Measurements from ENCODE around the gene GPBP1L1. TPM values are rescaled to one million over a fixed set of nuclear protein-coding genes. Genes with fewer than 3 reads are reported as not detected.
"Not testable (repeated sequence)": the region's sequence is repeated elsewhere in the genome, so short reads cannot be mapped to it uniquely, and the experiment has no call there.

The GPBP1L1 gene
- total and polyA plus RNA-seq, 8 donors = 21.9 to 84.3 (median 53.7) TPM

- H3K36me3 ChIP-seq = peaks cover 0 to 12% (median 3%) of the 10 kb centered on the region in 3 donors
- TF ChIP-seq, protein P1, sequence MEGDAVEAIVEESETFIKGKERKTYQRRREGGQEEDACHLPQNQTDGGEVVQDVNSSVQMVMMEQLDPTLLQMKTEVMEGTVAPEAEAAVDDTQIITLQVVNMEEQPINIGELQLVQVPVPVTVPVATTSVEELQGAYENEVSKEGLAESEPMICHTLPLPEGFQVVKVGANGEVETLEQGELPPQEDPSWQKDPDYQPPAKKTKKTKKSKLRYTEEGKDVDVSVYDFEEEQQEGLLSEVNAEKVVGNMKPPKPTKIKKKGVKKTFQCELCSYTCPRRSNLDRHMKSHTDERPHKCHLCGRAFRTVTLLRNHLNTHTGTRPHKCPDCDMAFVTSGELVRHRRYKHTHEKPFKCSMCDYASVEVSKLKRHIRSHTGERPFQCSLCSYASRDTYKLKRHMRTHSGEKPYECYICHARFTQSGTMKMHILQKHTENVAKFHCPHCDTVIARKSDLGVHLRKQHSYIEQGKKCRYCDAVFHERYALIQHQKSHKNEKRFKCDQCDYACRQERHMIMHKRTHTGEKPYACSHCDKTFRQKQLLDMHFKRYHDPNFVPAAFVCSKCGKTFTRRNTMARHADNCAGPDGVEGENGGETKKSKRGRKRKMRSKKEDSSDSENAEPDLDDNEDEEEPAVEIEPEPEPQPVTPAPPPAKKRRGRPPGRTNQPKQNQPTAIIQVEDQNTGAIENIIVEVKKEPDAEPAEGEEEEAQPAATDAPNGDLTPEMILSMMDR (IDR thresholded peaks at IDR 0.05) = no peak
- H3K4me1 ChIP-seq = no peaks in the 10 kb centered on the region
- H3K9me3 ChIP-seq = no peaks in the 10 kb centered on the region
- intact Hi-C loops (cut with DNase I) = no loop called here
- ATAC-seq = no peak
- H3K4me3 ChIP-seq = no peak overlapping the region
- no peak for FAIRE-seq
- no peak overlapping the region for H3K27ac ChIP-seq
- 85 to 94% methylated on average over 5 of the region's 5 CpGs for WGBS, 2 donors
- DNase-seq = no peak
- no peaks in the 10 kb centered on the region for H3K27me3 ChIP-seq
Observed at GRCh38 chr1:45608175-45609156, 77.9 kb downstream of the GPBP1L1 start.

DNA sequence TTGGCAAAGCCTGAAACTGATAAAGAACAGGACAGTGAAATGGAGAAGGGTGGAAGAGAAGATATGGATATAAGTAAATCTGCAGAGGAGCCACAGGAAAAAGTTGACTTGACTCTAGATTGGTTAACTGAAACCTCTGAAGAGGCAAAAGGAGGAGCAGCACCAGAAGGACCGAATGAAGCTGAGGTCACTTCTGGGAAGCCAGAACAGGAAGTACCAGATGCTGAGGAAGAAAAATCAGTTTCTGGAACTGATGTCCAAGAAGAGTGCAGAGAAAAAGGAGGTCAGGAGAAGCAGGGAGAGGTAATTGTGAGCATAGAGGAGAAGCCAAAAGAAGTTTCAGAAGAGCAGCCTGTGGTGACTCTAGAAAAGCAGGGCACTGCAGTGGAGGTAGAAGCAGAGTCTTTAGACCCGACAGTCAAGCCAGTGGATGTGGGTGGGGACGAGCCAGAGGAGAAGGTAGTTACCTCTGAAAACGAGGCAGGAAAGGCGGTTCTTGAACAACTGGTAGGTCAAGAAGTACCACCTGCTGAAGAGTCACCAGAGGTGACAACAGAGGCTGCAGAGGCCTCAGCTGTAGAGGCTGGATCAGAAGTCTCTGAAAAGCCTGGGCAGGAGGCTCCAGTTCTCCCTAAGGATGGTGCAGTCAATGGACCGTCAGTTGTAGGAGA, 78.8 kb downstream of the GPBP1L1 start:
- peaks cover 0 to 12% (median 3%) of the 10 kb centered on the region in 3 donors for H3K36me3 ChIP-seq
- WGBS, 2 donors = 69 to 89% methylated on average over 6 of the region's 6 CpGs
- no peak overlapping the region for H3K4me3 ChIP-seq
- ATAC-seq = peak in 1 of 4 donors; percentile 40
- H3K9me3 ChIP-seq = no peaks in the 10 kb centered on the region
- no peak for FAIRE-seq
- TF ChIP-seq, protein P1 (IDR thresholded peaks at IDR 0.05) = no peak
- intact Hi-C loops (cut with DNase I) = no loop called here
- no peaks in the 10 kb centered on the region for H3K27me3 ChIP-seq
- DNase-seq = no peak
- H3K27ac ChIP-seq = no peak overlapping the region
- H3K4me1 ChIP-seq = no peaks in the 10 kb centered on the region

GRCh38 chr1:45604239-45604638, 82.1 kb downstream of the GPBP1L1 start:
- Histone ChIP-seq H3K4me1 (no peaks in the 10 kb centered on the region), H3K9me3 (no peaks in the 10 kb centered on the region), H3K27ac (no peak overlapping the region), H3K36me3 (peaks cover 0 to 12% (median 3%) of the 10 kb centered on the region in 3 donors), H3K27me3 (no peaks in the 10 kb centered on the region), H3K4me3 (no peak overlapping the region)
- WGBS, 2 donors = 97 to 99% methylated on average over 2 of the region's 2 CpGs
- TF ChIP-seq, protein P1 (IDR thresholded peaks at IDR 0.05) = no peak
- intact Hi-C loops (cut with DNase I) = no loop called here
- DNase-seq = no peak
- no peak for ATAC-seq
- FAIRE-seq = no peak

GRCh38 chr1:45596765-45597164, 89.6 kb downstream of the GPBP1L1 start:
- FAIRE-seq; ATAC-seq; H3K36me3 ChIP-seq; intact Hi-C loops (cut with DNase I); DNase-seq; H3K27ac ChIP-seq; H3K9me3 ChIP-seq; H3K4me1 ChIP-seq; H3K4me3 ChIP-seq; H3K27me3 ChIP-seq: not testable (repeated sequence)
- WGBS, 2 donors = 98% methylated on average over 8 of the region's 8 CpGs

GRCh38 chr1:45594412-45594811, 91.9 kb downstream of the GPBP1L1 start:
- Histone ChIP-seq H3K27ac (no peak overlapping the region), H3K36me3 (peaks cover 0 to 4% (median 0%) of the 10 kb centered on the region in 3 donors), H3K4me1 (peaks cover 0 to 4% (median 4%) of the 10 kb centered on the region in 3 donors), H3K9me3 (no peaks in the 10 kb centered on the region), H3K27me3 (no peaks in the 10 kb centered on the region), H3K4me3 (no peak overlapping the region)
- DNase-seq (no peak), FAIRE-seq (no peak), ATAC-seq (no peak)
- intact Hi-C loops (cut with DNase I) = no loop called here
- WGBS, 2 donors = 85 to 87% methylated on average over 4 of the region's 4 CpGs
- TF ChIP-seq, protein P1 (IDR thresholded peaks at IDR 0.05) = no peak

Data from pancreas (tissue), 10 donors.